ENCODE results near the gene AQP12B. TPM values are rescaled to one million over a fixed set of nuclear protein-coding genes. Genes with fewer than 3 reads are reported as not detected.

Gene AQP12B
- total and polyA plus RNA-seq, 2 donors from 2014 or later = not detected

GRCh38 chr2:240626531-240627300 lies 56.0 kb downstream of the AQP12B start:
- Histone ChIP-seq H3K27me3 (ENCODE audit: control insufficient read depth, insufficient read depth, low read length) (no peaks in the 10 kb centered on the region), H3K4me3 (ENCODE audit: low read length in 3 of 3) (no peak overlapping the region), H3K9ac (ENCODE audit: low read length in 3 of 3) (no peak overlapping the region), H3K36me3 (ENCODE audit: control insufficient read depth in 2 of 3, insufficient read depth in 3 of 3, low read length in 3 of 3) (no peaks in the 10 kb centered on the region), H3K9me3 (ENCODE audit: control insufficient read depth in 2 of 3, insufficient read depth in 1 of 3, low read length in 3 of 3) (no peaks in the 10 kb centered on the region), H3K4me1 (ENCODE audit: control insufficient read depth in 2 of 3, insufficient read depth in 2 of 3, low read depth in 1 of 3, low read length in 3 of 3) (no peaks in the 10 kb centered on the region), H3K27ac (ENCODE audit: low read depth in 2 of 2, low read length in 2 of 2) (no peak overlapping the region)
- FAIRE-seq (no peak), DNase-seq (peak in 3 of 5 donors; percentile 39 to 76 (median 41))
- intact Hi-C loops (cut with DNase I) = no loop called here
- no peak for TF ChIP-seq CTCF (IDR thresholded peaks at IDR 0.05; ENCODE audit: borderline replicate concordance, extremely low read depth, insufficient read depth)

Other genes with a start within 250 kb of the AQP12B start
- gene GPC1, start 247.2 kb downstream of the AQP12B start, total RNA-seq = 124 TPM
- 18.4 TPM for gene GPC1, start 247.2 kb downstream of the AQP12B start, polyA plus RNA-seq (ENCODE audit: insufficient read depth, low read depth, low replicate concordance)
- 22.1 TPM for gene ANKMY1, start 124.9 kb downstream of the AQP12B start, total RNA-seq
- 3.0 TPM for gene ANKMY1, start 124.9 kb downstream of the AQP12B start, polyA plus RNA-seq (ENCODE audit: insufficient read depth, low read depth, low replicate concordance)
- 7.0 TPM for gene DUSP28, start 122.5 kb downstream of the AQP12B start, total RNA-seq
- gene DUSP28, start 122.5 kb downstream of the AQP12B start, polyA plus RNA-seq (ENCODE audit: insufficient read depth, low read depth, low replicate concordance) = 5.9 TPM
- 77.4 TPM for gene RNPEPL1, start 114.4 kb downstream of the AQP12B start, total RNA-seq
- 65.4 TPM for gene RNPEPL1, start 114.4 kb downstream of the AQP12B start, polyA plus RNA-seq (ENCODE audit: insufficient read depth, low read depth, low replicate concordance)
- gene CAPN10, start 96.2 kb downstream of the AQP12B start, total RNA-seq = 50.9 TPM
- 26.3 TPM for gene CAPN10, start 96.2 kb downstream of the AQP12B start, polyA plus RNA-seq (ENCODE audit: insufficient read depth, low read depth, low replicate concordance)
- gene GPR35, start 57.4 kb downstream of the AQP12B start, total RNA-seq = 6.7 TPM
- gene GPR35, start 57.4 kb downstream of the AQP12B start, polyA plus RNA-seq (ENCODE audit: insufficient read depth, low read depth, low replicate concordance) = 1.7 TPM
- not detected for gene AQP12A, start 9.0 kb upstream of the AQP12B start, total RNA-seq
- not detected for gene AQP12A, start 9.0 kb upstream of the AQP12B start, polyA plus RNA-seq (ENCODE audit: insufficient read depth, low read depth, low replicate concordance)
- 0.54 TPM for gene KIF1A, start 137.3 kb upstream of the AQP12B start, total RNA-seq
- gene KIF1A, start 137.3 kb upstream of the AQP12B start, polyA plus RNA-seq (ENCODE audit: insufficient read depth, low read depth, low replicate concordance) = 0.58 TPM
- gene AGXT, start 185.9 kb upstream of the AQP12B start, total RNA-seq = 0.09 TPM
- 12.5 TPM for gene AGXT, start 185.9 kb upstream of the AQP12B start, polyA plus RNA-seq (ENCODE audit: insufficient read depth, low read depth, low replicate concordance)
- 6.1 TPM for gene MAB21L4, start 213.3 kb upstream of the AQP12B start, total RNA-seq
- gene MAB21L4, start 213.3 kb upstream of the AQP12B start, polyA plus RNA-seq (ENCODE audit: insufficient read depth, low read depth, low replicate concordance) = 28.5 TPM
- gene CROCC2, start 223.5 kb upstream of the AQP12B start, total RNA-seq = 0.13 TPM
- gene CROCC2, start 223.5 kb upstream of the AQP12B start, polyA plus RNA-seq (ENCODE audit: insufficient read depth, low read depth, low replicate concordance) = not detected